Measurements from ENCODE around the gene GGT6. TPM values are rescaled to one million over a fixed set of nuclear protein-coding genes. Genes with fewer than 3 reads are reported as not detected.

The GGT6 gene
- total RNA-seq, 1 experiment from 2014 or later = not detected

DNA sequence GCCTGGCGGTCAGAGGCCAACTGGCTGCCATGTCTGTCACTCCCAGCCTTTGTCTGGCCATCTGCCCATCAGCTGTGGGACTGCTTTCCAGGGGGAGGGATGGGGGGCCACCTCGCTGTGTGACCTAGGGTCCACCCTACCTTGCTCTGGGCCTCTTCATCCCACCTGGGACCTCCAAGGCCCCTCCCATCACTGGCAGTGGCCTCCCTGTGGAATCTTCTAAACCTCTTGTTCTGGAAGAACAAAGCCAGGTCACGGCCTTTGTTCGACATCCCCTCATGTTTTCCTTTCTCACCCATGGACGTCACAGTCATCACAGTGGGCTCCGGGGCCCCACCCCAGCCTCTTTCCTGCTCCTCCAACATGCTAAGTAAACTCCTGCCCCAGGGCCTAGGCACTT, 37.7 kb downstream of the GGT6 start:
- in situ Hi-C loops (cut with HindIII; ENCODE audit: low pct_unique_long_range_greater_than_20kb, low sequenced_read_pairs) = no loop called here
- no peak for DNase-seq (ENCODE audit: low read depth, low spot score)

DNA sequence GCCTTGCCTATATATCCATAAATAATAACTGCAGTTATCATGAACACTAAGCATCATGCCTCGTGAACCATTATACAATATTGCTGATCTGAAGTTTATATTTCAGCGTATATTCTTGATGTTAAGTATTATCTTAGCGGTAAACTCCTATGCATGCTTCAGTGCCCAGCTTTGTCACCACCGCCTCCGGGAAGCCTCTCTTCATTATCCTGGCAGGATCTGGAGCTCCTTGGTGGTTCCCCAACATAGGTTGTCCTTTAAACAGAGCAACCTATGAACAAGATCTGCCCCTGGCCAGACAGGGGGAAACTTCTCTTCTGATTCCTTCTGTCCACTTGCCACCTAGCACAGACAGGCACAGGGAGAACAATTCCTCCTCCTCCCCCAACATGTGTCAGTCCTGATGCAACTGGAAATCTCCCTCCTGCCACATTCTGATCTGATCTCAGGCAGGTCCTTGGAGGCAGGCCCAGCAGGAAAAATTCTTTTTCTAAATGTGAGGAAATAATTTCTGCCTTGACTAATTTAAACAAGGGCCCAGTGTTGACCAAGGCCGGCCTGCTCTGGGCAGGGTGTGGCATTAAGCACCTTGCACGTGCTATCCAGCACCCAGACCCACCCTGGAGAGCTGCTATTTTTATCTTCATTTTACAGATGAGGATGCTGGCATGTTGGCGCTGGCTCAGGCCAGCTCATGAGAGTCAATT, 39.3 kb downstream of the GGT6 start:
- in situ Hi-C loops (cut with HindIII; ENCODE audit: low pct_unique_long_range_greater_than_20kb, low sequenced_read_pairs) = no loop called here
- DNase-seq (ENCODE audit: low read depth, low spot score) = no peak

DNA sequence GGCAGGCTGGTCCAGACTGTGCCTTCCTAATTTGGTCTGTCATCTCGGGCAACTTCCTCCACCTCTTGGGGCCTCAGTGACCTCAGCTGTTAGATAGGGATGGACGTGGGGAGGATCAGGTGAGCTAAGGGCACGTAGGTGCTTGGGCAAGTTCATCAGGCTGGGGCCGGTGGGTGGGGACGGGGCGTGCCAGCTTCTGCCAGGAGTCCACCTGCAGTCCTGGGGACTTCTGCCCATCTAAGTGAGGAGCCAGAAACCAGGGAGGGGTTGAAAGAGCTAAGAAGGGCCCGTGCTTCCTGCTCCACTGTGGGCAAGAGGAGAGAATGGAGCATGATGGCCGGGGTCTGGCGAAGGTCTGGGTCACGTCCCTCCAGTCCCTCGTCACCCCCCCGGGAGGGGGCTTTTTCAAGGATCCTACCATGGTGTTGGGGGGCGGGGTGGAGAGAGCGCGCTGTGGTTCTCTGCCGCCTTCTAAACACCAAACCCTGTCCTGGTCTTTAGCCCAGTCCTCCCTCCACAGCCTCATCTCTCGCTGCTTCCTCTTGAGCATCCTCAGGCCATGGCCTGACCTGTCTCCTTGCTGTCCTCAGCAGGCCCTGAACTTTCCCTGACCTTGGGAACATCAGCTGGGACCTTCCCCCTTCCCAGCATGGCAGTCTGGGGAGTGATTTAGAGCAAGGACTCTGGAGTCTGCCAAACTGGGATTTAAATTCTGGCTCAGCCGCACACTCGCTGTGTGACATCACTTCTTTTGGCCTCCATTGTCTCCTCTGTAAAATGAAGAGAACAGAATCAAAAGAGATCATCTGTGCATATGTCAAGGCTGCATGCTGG, 40.1 kb downstream of the GGT6 start:
- in situ Hi-C loops (cut with HindIII; ENCODE audit: low pct_unique_long_range_greater_than_20kb, low sequenced_read_pairs) = no loop called here
- DNase-seq (ENCODE audit: low read depth, low spot score) = no peak

DNA sequence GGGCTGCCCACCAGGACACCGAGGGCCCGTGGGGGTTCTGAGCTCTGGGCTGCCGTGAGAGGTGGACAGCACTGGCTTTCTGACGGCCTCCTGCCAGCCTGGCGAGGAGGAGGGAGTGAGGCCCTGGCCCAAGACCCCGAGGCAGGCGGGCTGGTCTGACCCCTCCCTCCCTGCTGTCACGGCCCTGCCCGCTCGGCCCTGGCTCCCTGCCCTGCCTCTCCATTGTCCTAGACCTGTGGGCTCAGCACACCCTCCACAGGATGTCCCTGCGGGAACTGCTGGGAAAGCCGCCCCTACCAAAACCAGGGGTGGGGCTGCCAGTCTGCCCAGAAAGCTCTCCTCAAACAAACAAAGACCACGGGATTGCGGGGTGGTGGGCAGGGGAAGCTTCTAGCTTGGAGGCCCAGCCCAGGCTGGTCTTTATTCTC, 41.0 kb downstream of the GGT6 start:
- no peak for DNase-seq (ENCODE audit: low read depth, low spot score)
- in situ Hi-C loops (cut with HindIII; ENCODE audit: low pct_unique_long_range_greater_than_20kb, low sequenced_read_pairs) = no loop called here

DNA sequence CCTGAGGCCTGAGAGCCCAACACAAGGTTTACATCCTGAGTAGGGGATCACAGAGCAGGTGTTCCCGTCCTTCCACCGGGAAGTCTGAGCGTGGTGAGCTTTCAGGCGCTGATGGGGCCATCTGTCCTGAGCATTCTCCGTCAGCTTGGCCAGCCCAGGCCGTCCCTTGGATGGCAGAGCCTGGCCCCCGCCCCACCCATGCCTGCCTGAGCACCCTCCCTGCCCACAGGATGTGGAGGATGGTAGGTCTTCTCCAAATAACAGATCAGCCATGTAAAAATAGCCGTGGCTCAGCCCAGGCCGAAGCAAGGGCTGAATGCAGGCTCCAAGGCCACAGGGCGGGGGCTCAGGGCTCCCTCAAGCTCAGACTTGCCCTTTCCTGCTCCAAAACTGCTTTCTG, 41.5 kb downstream of the GGT6 start:
- DNase-seq (ENCODE audit: low read depth, low spot score) = no peak
- in situ Hi-C loops (cut with HindIII; ENCODE audit: low pct_unique_long_range_greater_than_20kb, low sequenced_read_pairs) = no loop called here

DNA sequence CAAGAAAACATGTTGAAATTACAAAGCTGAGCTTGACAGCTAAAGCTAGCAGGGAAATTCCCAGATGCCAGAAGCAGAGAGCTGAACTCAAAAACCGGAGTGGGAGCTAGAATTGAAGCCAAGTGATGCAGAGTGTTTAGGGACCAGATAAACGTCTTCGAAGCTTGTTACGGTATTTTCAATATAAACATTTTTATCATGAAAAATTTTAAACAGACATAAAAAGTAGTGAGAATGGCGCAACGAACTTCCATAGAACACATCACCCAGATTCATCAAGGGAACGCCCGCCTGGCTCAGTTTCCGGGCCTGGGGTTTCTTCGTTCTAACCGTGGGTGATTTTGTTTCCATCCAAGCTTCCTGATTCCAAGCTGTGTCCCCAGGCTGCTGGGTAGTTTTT, 43.6 kb downstream of the GGT6 start:
- in situ Hi-C loops (cut with HindIII; ENCODE audit: low pct_unique_long_range_greater_than_20kb, low sequenced_read_pairs) = no loop called here
- no peak for DNase-seq (ENCODE audit: low read depth, low spot score)

DNA sequence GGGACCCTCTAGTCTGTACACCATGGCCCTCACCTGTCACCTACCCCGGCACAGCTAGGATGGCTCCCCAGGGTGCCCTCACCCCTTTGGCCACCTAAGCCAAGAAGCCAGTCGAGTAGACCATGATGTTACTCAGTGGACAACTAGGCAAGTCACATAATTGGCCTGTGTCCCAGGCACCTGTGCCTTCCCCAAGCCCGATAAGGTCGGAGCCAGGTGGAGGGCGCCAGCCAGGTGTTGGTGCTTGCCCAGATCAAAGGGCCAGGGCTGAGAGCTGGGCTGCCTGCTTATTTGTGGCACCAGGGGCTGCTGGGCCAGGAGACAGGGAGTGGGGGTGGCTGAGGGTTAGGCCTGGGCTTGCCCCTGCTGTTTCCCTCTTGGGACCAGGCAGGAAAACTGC, 44.9 kb downstream of the GGT6 start:
- no peak for DNase-seq (ENCODE audit: low read depth, low spot score)
- in situ Hi-C loops (cut with HindIII; ENCODE audit: low pct_unique_long_range_greater_than_20kb, low sequenced_read_pairs) = no loop called here

DNA sequence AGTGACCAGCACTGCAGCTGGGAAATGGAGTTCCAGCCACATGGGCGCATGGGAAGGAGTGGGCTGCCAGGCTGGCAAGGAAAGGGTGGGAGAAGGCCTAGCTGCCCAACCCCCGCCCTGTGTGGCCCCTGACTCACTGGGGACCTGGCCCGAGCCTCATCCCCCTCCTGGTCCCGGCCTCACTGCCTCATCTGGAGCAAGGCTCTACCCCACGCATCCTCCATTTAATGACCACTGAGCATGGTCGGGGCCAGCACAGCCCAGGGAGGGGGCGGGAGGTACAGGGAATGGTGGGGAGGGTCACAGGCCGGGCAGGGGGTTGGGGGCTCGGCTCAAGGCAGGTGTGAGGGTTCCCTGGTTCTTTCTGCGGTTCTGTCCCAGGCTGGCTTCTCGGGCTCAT, 45.6 kb downstream of the GGT6 start:
- no peak for DNase-seq (ENCODE audit: low read depth, low spot score)
- in situ Hi-C loops (cut with HindIII; ENCODE audit: low pct_unique_long_range_greater_than_20kb, low sequenced_read_pairs) = no loop called here

DNA sequence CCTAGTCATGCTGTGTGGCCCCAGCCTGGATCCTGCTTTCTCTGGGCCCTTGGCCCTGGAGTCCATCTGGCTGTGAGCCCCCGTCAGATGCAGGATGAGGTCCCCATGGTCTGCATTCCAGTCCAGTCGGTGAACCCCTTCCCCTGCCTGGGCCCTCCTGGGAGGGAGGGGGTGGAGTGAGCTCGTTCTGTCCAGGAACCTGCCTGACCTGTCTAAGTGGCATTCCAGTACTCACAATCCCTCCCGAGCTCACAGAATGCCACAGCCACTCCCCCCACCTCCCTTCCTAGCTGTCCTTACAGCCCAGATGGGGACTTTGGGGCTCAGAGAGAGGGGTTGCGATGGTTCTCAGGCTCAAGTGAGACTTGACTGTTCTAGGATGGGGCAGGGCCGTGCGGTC, 46.2 kb downstream of the GGT6 start:
- in situ Hi-C loops (cut with HindIII; ENCODE audit: low pct_unique_long_range_greater_than_20kb, low sequenced_read_pairs) = no loop called here
- no peak for DNase-seq (ENCODE audit: low read depth, low spot score)

DNA sequence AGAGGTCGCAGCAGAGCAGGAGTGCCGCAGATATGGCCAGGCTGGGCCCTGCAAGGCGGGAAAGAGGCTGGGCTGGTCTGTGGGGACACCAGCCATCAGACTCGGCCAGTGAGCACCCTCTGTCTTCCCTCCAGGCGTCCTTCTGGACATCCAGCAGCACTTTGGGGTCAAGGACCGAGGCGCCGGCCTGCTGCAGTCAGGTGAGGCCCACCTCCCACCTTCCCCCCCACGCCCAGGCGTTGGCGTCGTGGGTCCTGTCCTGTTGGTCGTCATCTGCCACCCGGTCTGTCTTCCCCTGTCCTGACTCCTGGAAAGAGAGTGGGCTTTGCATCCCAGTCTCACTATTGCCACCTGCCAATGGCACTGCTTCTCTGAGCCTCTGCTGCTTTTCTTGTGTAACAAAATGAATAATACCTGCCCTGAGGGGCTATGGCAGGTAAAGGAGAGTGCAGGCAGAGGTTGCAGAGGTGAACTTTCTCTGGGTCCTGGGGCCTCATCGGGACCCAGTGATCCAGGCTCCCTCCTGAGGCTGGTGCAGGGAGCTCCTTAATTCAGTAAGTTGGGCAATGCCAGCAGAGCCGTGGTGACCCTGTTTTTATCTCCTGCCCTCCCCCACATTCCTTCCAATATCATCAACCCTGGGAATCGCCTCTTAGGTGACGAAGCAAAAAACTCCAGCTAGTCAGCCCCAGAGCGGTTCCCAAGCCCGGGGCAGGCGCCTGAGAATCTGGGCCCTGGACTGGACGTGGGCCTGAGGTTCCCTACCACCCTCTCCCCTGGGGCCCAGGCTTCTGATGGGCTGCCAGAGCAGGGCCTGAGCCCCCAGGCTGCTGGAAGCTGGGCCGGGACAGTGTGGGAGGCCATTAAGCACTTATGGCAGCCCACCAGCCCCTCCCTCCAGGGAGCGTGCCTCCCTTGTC, 47.0 kb downstream of the GGT6 start:
- DNase-seq (ENCODE audit: low read depth, low spot score) = no peak
- in situ Hi-C loops (cut with HindIII; ENCODE audit: low pct_unique_long_range_greater_than_20kb, low sequenced_read_pairs) = no loop called here

DNA sequence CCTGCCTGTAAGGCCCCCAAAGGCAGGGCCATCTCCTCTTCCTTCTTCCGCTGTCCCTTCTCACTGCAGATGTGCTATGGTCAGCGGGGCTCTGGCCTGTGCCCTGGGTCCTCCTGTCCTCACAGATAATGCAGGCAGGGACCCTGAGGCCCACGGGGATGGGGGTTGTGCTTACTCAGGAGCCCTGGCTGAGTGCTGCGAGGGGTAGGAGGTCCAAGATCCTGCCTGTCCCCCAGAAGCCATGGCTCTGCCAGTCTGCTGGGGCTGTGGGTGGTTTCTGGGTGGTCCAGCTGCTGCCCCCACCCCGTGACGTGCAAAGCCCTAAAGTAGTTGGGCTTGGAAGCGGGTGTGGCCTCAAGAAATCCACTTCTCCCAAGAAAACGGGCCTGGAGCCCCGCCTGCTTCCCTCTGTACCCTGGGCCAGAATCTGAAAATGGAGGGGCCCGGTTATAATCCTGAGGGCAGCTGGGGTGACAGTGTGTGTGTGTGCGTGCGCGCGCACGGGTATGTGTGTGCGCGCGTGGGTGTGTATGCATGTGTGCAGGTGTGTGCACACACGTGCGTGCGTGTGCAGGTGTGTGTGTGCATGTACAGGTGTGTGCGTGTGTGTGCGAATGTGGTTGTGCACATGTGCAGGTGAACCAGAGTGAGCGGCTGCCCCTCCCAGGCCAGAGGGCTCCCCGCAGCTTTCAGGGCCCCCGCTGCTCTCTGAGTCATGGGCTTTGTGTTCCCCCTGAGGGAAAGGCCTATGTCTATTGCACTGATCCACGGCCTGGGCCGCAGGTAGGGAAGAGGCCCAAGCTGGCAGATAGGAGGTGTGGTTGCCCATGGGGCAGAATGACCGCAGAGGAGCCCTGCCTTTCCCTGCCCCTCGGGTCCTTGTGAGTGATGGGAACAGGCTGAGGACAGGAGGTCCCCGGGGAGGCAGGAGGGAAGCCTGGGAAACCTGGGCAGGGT, 47.9 kb downstream of the GGT6 start:
- no peak for DNase-seq (ENCODE audit: low read depth, low spot score)
- in situ Hi-C loops (cut with HindIII; ENCODE audit: low pct_unique_long_range_greater_than_20kb, low sequenced_read_pairs) = no loop called here

DNA sequence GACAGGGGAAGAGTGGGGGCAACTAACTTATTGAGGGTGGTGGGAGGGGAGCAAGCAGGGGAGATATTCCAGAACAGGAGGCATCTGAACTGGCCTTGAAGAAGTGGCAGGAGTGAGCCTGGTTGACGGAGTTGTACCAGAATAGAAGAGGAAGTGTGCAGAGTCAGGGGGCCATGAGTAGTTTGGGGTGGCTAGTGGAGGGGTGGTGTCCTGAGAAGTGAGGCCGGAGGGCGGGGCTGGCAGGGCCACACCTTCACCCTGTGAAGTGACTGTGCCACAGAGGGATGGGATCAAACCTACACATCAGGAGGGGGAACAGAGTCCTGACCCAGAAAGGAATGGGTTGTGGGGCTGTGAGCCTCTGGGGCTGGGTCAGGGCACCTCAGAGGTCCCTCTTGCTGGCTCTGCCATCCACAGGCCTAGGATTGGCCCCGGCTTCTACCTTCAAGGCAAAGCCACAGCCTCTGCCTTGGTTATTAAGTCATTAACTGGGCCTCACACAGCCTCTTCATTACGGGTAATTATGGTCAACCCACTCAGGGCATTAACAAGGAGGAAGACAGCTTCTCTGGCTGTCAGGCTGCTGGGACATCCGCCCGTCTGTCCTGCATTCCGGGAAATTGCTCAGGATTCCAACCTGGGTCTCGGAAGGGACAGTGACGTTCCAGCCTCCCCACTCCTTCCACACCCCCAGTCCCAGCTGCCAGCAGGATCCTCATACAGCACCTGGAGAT, 49.0 kb downstream of the GGT6 start:
- in situ Hi-C loops (cut with HindIII; ENCODE audit: low pct_unique_long_range_greater_than_20kb, low sequenced_read_pairs) = no loop called here
- DNase-seq (ENCODE audit: low read depth, low spot score) = no peak

DNA sequence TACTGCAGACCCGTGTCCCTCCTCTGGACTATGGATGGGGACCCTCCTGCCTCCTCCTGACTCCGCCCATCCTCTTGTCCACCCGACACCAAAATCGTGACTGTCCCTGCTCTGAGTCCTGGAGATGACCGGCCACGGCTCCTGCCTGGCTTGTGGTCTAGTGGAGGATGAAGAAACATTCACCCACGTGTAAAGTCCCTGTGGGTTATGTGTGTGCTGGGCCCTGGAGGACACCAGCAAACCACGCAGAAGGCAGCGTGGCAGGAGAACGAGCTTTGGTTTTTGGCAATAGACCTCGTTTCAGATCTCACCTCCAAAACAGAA, 49.8 kb downstream of the GGT6 start:
- in situ Hi-C loops (cut with HindIII; ENCODE audit: low pct_unique_long_range_greater_than_20kb, low sequenced_read_pairs) = no loop called here
- DNase-seq (ENCODE audit: low read depth, low spot score) = no peak

DNA sequence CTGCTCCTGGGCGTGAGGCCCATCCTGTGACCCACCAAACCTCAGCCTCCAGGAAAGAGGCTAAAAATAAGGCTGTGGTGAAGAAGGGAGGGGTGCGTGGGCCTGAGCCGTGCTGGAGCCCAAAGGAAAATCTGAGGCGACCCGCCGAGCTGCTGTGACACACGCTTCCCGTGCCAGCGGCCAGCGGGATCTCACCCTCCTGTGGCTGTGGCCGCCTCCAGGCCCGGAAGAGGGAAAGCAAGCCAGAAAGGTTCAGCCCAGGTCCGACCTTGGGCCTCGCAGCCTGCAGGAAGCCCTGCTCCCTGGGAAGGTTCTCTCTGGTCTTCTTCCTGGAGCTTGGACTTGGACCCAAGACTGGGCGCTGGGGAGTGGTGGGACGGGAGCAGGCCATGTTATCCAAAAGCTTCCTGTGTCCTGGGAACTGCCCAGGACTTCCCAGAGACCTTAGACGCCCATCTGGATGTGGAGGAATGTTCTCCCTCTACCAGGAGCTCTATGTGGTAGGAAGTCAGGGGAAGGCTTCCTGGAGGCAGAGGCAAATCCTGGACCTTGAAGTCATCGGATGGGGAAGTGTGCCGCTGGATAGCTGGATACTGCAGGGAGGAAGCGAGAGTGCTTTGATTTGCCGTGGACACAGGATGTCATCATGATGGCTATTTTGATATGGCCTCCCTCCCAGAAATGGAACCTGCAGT, 50.3 kb downstream of the GGT6 start:
- in situ Hi-C loops (cut with HindIII; ENCODE audit: low pct_unique_long_range_greater_than_20kb, low sequenced_read_pairs) = no loop called here
- DNase-seq (ENCODE audit: low read depth, low spot score) = no peak

DNA sequence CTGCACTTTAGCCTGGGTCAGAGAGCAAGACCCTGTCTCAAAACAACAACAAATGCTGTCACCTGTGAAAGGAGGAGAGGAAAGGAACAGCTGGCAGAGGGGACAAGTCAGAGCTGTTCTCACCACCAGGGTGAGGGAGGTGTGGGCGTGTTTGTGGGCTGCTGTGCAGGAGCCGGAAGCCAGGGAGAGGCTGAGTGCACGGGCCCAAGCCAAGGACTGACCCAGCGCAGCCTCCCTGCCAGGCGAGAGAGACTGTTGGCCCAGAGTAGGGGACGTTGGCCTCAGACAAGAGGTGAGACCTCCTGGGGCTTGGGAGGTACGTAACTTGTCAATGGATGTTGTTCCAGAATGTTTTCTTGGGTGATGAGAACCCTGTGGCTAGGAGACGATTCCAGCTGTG, 51.0 kb downstream of the GGT6 start:
- in situ Hi-C loops (cut with HindIII; ENCODE audit: low pct_unique_long_range_greater_than_20kb, low sequenced_read_pairs) = no loop called here
- DNase-seq (ENCODE audit: low read depth, low spot score) = no peak

DNA sequence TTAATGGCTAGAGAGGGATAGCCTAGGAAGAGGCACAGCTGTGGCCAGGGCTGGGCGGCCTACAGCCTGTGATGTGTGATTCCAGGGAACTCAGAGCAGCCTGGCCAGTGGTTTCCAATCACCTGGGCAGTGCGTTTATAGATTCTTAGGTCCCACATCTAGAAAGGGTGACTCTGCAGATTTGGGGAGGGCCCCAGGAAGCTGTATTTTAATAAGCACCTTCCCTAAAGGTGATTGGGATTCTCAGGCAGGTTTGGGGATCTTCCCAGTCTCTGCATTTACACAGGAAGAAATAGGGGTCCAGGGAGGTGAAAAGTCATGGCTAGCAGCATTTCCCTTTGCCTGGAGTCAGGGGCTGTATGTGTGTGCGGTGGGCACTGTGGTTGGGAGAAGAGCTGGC, 52.2 kb downstream of the GGT6 start:
- in situ Hi-C loops (cut with HindIII; ENCODE audit: low pct_unique_long_range_greater_than_20kb, low sequenced_read_pairs) = no loop called here
- DNase-seq (ENCODE audit: low read depth, low spot score) = no peak
